Measurements from ENCODE around the gene MICB. TPM values are rescaled to one million over a fixed set of nuclear protein-coding genes. Genes with fewer than 3 reads are reported as not detected.

The MICB gene
- total RNA-seq, 1 donor from 2014 or later: 0.14 TPM

- TF ChIP-seq CTCF (conservative IDR thresholded peaks at IDR 0.05): no peak
- peaks cover 25% of the 10 kb centered on the region for H3K36me3 Mint-ChIP-seq
- no peaks in the 10 kb centered on the region for H3K27me3 Mint-ChIP-seq
- peaks cover 30% of the 10 kb centered on the region for H3K4me1 Mint-ChIP-seq (ENCODE audit: unreplicated experiment)
- no peak for DNase-seq (ENCODE audit: extremely low spot score, unreplicated experiment)
- no peak overlapping the region for H3K4me3 Mint-ChIP-seq
- H3K9me3 Mint-ChIP-seq: no peaks in the 10 kb centered on the region
- H3K27ac Mint-ChIP-seq: no peak overlapping the region
Observed at GRCh38 chr6:31543639-31544038, 45.7 kb downstream of the MICB start.

- TF ChIP-seq CTCF (conservative IDR thresholded peaks at IDR 0.05): no peak
- H3K27me3 Mint-ChIP-seq: no peaks in the 10 kb centered on the region
- H3K36me3 Mint-ChIP-seq: peaks cover 20% of the 10 kb centered on the region
- peaks cover 24% of the 10 kb centered on the region for H3K4me1 Mint-ChIP-seq (ENCODE audit: unreplicated experiment)
- H3K9me3 Mint-ChIP-seq: no peaks in the 10 kb centered on the region
- H3K27ac Mint-ChIP-seq: no peak overlapping the region
- peak overlapping the region; percentile 51 for H3K4me3 Mint-ChIP-seq
- no peak for DNase-seq (ENCODE audit: extremely low spot score, unreplicated experiment)
Observed at GRCh38 chr6:31544676-31545075, 46.7 kb downstream of the MICB start.

- Mint-ChIP-seq H3K27me3 (no peaks in the 10 kb centered on the region), H3K9me3 (no peaks in the 10 kb centered on the region), H3K4me1 (ENCODE audit: unreplicated experiment) (peaks cover 19% of the 10 kb centered on the region), H3K36me3 (peaks cover 14% of the 10 kb centered on the region), H3K27ac (no peak overlapping the region), H3K4me3 (peak overlapping the region; percentile 90)
- DNase-seq (ENCODE audit: extremely low spot score, unreplicated experiment): no peak
- no peak for TF ChIP-seq CTCF (conservative IDR thresholded peaks at IDR 0.05)
Observed at GRCh38 chr6:31545291-31545690, 47.3 kb downstream of the MICB start.

GRCh38 chr6:31546339-31546957 lies 48.5 kb downstream of the MICB start, which contains the start of gene ATP6V1G2:
Gene ATP6V1G2 (minus strand): TSS chr6:31546608. CDS start chr6:31546559, 49 bp downstream.
- DNase-seq (ENCODE audit: extremely low spot score, unreplicated experiment): peak; percentile 92
- H3K4me3 Mint-ChIP-seq: peak within 1 kb of the TSS; percentile 90
- H3K27me3 Mint-ChIP-seq: no peaks in the 10 kb centered on the region
- H3K27ac Mint-ChIP-seq: peak within 1 kb of the TSS; percentile 85
- H3K4me1 Mint-ChIP-seq (ENCODE audit: unreplicated experiment): peaks cover 17% of the 10 kb centered on the region
- peaks cover 6% of the 10 kb centered on the region for H3K36me3 Mint-ChIP-seq
- H3K9me3 Mint-ChIP-seq: no peaks in the 10 kb centered on the region
- TF ChIP-seq CTCF (conservative IDR thresholded peaks at IDR 0.05): peak; percentile 94

- DNase-seq (ENCODE audit: extremely low spot score, unreplicated experiment): peak; percentile 89
- H3K4me3 Mint-ChIP-seq: peak within 1 kb of the TSS; percentile 90
- no peaks in the 10 kb centered on the region for H3K27me3 Mint-ChIP-seq
- no peaks in the 10 kb centered on the region for H3K9me3 Mint-ChIP-seq
- peak; percentile 19 for TF ChIP-seq CTCF (conservative IDR thresholded peaks at IDR 0.05)
- peaks cover 6% of the 10 kb centered on the region for H3K36me3 Mint-ChIP-seq
- H3K4me1 Mint-ChIP-seq (ENCODE audit: unreplicated experiment): peaks cover 17% of the 10 kb centered on the region
- peak within 1 kb of the TSS; percentile 85 for H3K27ac Mint-ChIP-seq
Observed at GRCh38 chr6:31546958-31547726, 49.2 kb downstream of the MICB start, which contains the start of gene NFKBIL1. Gene NFKBIL1 (plus strand): TSS chr6:31547608. CDS start chr6:31547695, 87 bp downstream.

Data from type B pancreatic cell (in vitro differentiated cells).